Hepatocyte (in vitro differentiated cells): ENCODE measurements around the gene PPFIA2. TPM values are rescaled to one million over a fixed set of nuclear protein-coding genes. Genes with fewer than 3 reads are reported as not detected.

ENCODE experiments used
- DNase-seq: peaks from one replicate; pipeline ENCODE4 v3.0.0-alpha.2; 2016; ENCODE audit warnings: low spot score
- H2AFZ ChIP-seq: fragments of 200-600 bp; sonication (generic); 2 replicates; pipeline ENCODE4 v1.6.0; 2016; ENCODE audit warnings: antibody characterized with exemption, mild to moderate bottlenecking
- H3K27ac ChIP-seq: fragments of 200-600 bp; sonication (generic); 2 replicates; pipeline ENCODE4 v1.5.1; 2016; ENCODE audit warnings: mild to moderate bottlenecking
- H3K27me3 ChIP-seq: fragments of 200-600 bp; sonication (generic); 2 replicates; pipeline ENCODE4 v1.6.1; 2016
- H3K36me3 ChIP-seq: fragments of 200-600 bp; sonication (generic); replicated peaks from 2 replicates; pipeline ENCODE4 v1.5.1; 2016; ENCODE audit warnings: low read depth; ENCODE audit not compliant: insufficient read depth
- H3K4me1 ChIP-seq: fragments of 200-600 bp; sonication (generic); 2 replicates; pipeline ENCODE4 v1.5.1; 2016; ENCODE audit warnings: mild to moderate bottlenecking, moderate library complexity; ENCODE audit not compliant: insufficient read depth
- H3K4me2 ChIP-seq: fragments of 200-600 bp; sonication (generic); 2 replicates; pipeline ENCODE4 v1.6.0; 2016
- H3K4me3 ChIP-seq: fragments of 200-600 bp; sonication (generic); 2 replicates; pipeline ENCODE4 v1.5.1; 2016; ENCODE audit warnings: mild to moderate bottlenecking
- H3K79me2 ChIP-seq: fragments of 200-600 bp; sonication (generic); 2 replicates; pipeline ENCODE4 v1.6.0; 2017; ENCODE audit warnings: mild to moderate bottlenecking
- H3K9me2 ChIP-seq: fragments of 200-600 bp; sonication (generic); replicated peaks from 2 replicates; pipeline ENCODE4 v1.6.0; 2017; ENCODE audit warnings: mild to moderate bottlenecking; ENCODE audit not compliant: insufficient read depth
- H3K9me3 ChIP-seq: fragments of 200-600 bp; sonication (generic); 2 replicates; pipeline ENCODE4 v1.5.1; 2016; ENCODE audit warnings: low read depth, mild to moderate bottlenecking
- H4K20me1 ChIP-seq: fragments of 200-600 bp; sonication (generic); 2 replicates; pipeline ENCODE4 v1.6.0; 2016; ENCODE audit warnings: mild to moderate bottlenecking; ENCODE audit not compliant: insufficient read depth, poor library complexity, severe bottlenecking
- CTCF ChIP-seq: fragments of 200-600 bp; sonication (generic); IDR thresholded peaks from 2 replicates; pipeline ENCODE4 v1.5.1; 2016; ENCODE audit warnings: antibody characterized with exemption, mild to moderate bottlenecking; ENCODE audit not compliant: poor library complexity
- EZH2 ChIP-seq: fragments of 200-600 bp; sonication (generic); IDR thresholded peaks from 2 replicates; pipeline ENCODE4 v1.6.1; 2016; ENCODE audit warnings: antibody characterized with exemption, mild to moderate bottlenecking, borderline replicate concordance
- EZH2phosphoT487 ChIP-seq: fragments of 200-600 bp; sonication (generic); IDR thresholded peaks from one replicate; pipeline ENCODE4 v1.6.1; 2018; ENCODE audit warnings: antibody characterized with exemption, mild to moderate bottlenecking, low read depth, moderate library complexity; ENCODE audit not compliant: unreplicated experiment, severe bottlenecking
- WGBS: methylation state at CpG from one replicate; pipeline ENCODE4 v1.1.6; 2016; ENCODE audit warnings: low lambda C conversion rate; ENCODE audit errors: missing lambda C conversion rate; 5-methylcytosine and 5-hydroxymethylcytosine counted together
- polyA plus RNA-seq: library from polyadenylated mRNA; unstranded; fragments of >200 nt; fragmentation: Nextera tagmentation; extraction: Ambion mirVana; gene quantifications from 2 replicates; pipeline ENCODE4 v1.2.1, GENCODE V29; 2016
- total RNA-seq: library from RNA; depleted of rRNA; stranded (reverse); fragments of >200 nt; gene quantifications from 2 replicates; pipeline ENCODE4 v1.2.3, GENCODE V29; 2014

The PPFIA2 gene
- total and polyA plus RNA-seq, 2 experiments from 2014 or later: 1.2 TPM; not detected in 1

GRCh38 chr12:81360916-81361315 is 398.2 kb downstream of the PPFIA2 start:
- H3K4me2 ChIP-seq: no peak overlapping the region
- TF ChIP-seq CTCF: no peak
- no peak for TF ChIP-seq EZH2
- no peak for TF ChIP-seq EZH2phosphoT487

GRCh38 chr12:81359736-81360135 is 399.4 kb downstream of the PPFIA2 start:
- no peaks in the 10 kb centered on the region for H4K20me1 ChIP-seq
- DNase-seq: no peak
- no peak overlapping the region for H2AFZ ChIP-seq
- no peak overlapping the region for H3K27ac ChIP-seq
- no peak for TF ChIP-seq EZH2phosphoT487
- no peak for TF ChIP-seq CTCF
- no peak for TF ChIP-seq EZH2
- H3K9me2 ChIP-seq: no peaks in the 10 kb centered on the region
- H3K36me3 ChIP-seq: no peaks in the 10 kb centered on the region
- H3K27me3 ChIP-seq: no peaks in the 10 kb centered on the region
- no peak overlapping the region for H3K4me3 ChIP-seq
- no peaks in the 10 kb centered on the region for H3K4me1 ChIP-seq
- H3K79me2 ChIP-seq: no peaks in the 10 kb centered on the region
- H3K4me2 ChIP-seq: no peak overlapping the region
- no peaks in the 10 kb centered on the region for H3K9me3 ChIP-seq

More at GRCh38 chr12:81360916-81361315, 398.2 kb downstream of the PPFIA2 start:
- H4K20me1 ChIP-seq: no peaks in the 10 kb centered on the region
- H3K9me3 ChIP-seq: no peaks in the 10 kb centered on the region
- no peak overlapping the region for H2AFZ ChIP-seq
- H3K27ac ChIP-seq: no peak overlapping the region
- DNase-seq: no peak
- no peaks in the 10 kb centered on the region for H3K27me3 ChIP-seq
- H3K9me2 ChIP-seq: no peaks in the 10 kb centered on the region
- H3K4me1 ChIP-seq: no peaks in the 10 kb centered on the region
- no peak overlapping the region for H3K4me3 ChIP-seq
- H3K79me2 ChIP-seq: no peaks in the 10 kb centered on the region
- no peaks in the 10 kb centered on the region for H3K36me3 ChIP-seq

GRCh38 chr12:81354327-81354932 is 404.7 kb downstream of the PPFIA2 start:
- Histone ChIP-seq H3K36me3 (no peaks in the 10 kb centered on the region), H3K9me2 (no peaks in the 10 kb centered on the region), H3K27me3 (no peaks in the 10 kb centered on the region), H3K27ac (no peak overlapping the region), H3K79me2 (no peaks in the 10 kb centered on the region), H2AFZ (no peak overlapping the region), H3K9me3 (no peaks in the 10 kb centered on the region), H3K4me3 (no peak overlapping the region), H3K4me2 (no peak overlapping the region), H4K20me1 (no peaks in the 10 kb centered on the region), H3K4me1 (no peaks in the 10 kb centered on the region)
- TF ChIP-seq EZH2 (no peak), CTCF (no peak), EZH2phosphoT487 (no peak)
- WGBS: 87% methylated on average over 5 of the region's 5 CpGs
- DNase-seq: no peak

- Histone ChIP-seq H4K20me1 (no peaks in the 10 kb centered on the region), H3K4me2 (no peak overlapping the region), H3K79me2 (no peaks in the 10 kb centered on the region), H2AFZ (no peak overlapping the region), H3K9me2 (no peaks in the 10 kb centered on the region), H3K4me1 (no peaks in the 10 kb centered on the region), H3K27ac (no peak overlapping the region), H3K36me3 (no peaks in the 10 kb centered on the region), H3K4me3 (no peak overlapping the region), H3K27me3 (no peaks in the 10 kb centered on the region), H3K9me3 (no peaks in the 10 kb centered on the region)
- 67% methylated on average over 2 of the region's 2 CpGs for WGBS
- no peak for DNase-seq
- no peak for TF ChIP-seq EZH2
- TF ChIP-seq EZH2phosphoT487: no peak
- no peak for TF ChIP-seq CTCF
Measured at GRCh38 chr12:81350309-81350708, 408.8 kb downstream of the PPFIA2 start.
